Skeletal muscle tissue (tissue), 4 donors: ENCODE data around the gene C2CD2L. TPM values are rescaled to one million over a fixed set of nuclear protein-coding genes. Genes with fewer than 3 reads are reported as not detected.
"Not testable (repeated sequence)": the region's sequence is repeated elsewhere in the genome, so short reads cannot be mapped to it uniquely, and the experiment has no call there.

Source experiments
- H3K27ac ChIP-seq: one replicate; pipeline ENCODE4 v1.7.0; 2013; ENCODE audit warnings: mild to moderate bottlenecking, low read depth, low read length, inconsistent platforms
- H3K27me3 ChIP-seq, 3 donors: one replicate each; pipeline ENCODE4 v1.7.0; 2013; ENCODE audit warnings: low read length in 3 of 3; ENCODE audit not compliant: control insufficient read depth in 3 of 3, insufficient read depth in 3 of 3
- H3K36me3 ChIP-seq, 3 donors: one replicate each; pipeline ENCODE4 v1.7.0; 2013; ENCODE audit warnings: low read length in 3 of 3; ENCODE audit not compliant: control insufficient read depth in 3 of 3, insufficient read depth in 3 of 3
- H3K4me1 ChIP-seq, 3 donors: one replicate each; pipeline ENCODE4 v1.7.0; 2013; ENCODE audit warnings: low read length in 3 of 3, mild to moderate bottlenecking in 3 of 3; ENCODE audit not compliant: control insufficient read depth in 3 of 3, insufficient read depth in 3 of 3
- H3K4me3 ChIP-seq, 3 donors: one replicate each; pipeline ENCODE4 v1.7.0; 2013; ENCODE audit warnings: low read length in 3 of 3
- H3K9ac ChIP-seq, 3 donors: one replicate each; pipeline ENCODE4 v1.7.0; 2013; ENCODE audit warnings: low read length in 3 of 3, mild to moderate bottlenecking in 3 of 3, moderate library complexity in 2 of 3, low read depth in 1 of 3
- H3K9me3 ChIP-seq, 3 donors: one replicate each; pipeline ENCODE4 v1.7.0; 2013; ENCODE audit warnings: low read length in 3 of 3; ENCODE audit not compliant: control insufficient read depth in 3 of 3
- total RNA-seq: library from RNA; depleted of rRNA; stranded (reverse); fragments of >200 nt; gene quantifications from one replicate; pipeline ENCODE4 v1.2.3, GENCODE V29; 2014
- donor health status: Osteomylitis.

C2CD2L gene
- total RNA-seq = 2.1 TPM

GRCh38 chr11:119106564-119107537, at the start of gene C2CD2L:
Gene C2CD2L (plus strand): TSS chr11:119107344. CDS start chr11:119107742, 398 bp downstream.
- Histone ChIP-seq H3K9ac (peak within 1 kb of the TSS; percentile 69 to 86 (median 73)), H3K27ac (peak within 1 kb of the TSS; percentile 57), H3K27me3 (no peaks in the 10 kb centered on the region), H3K4me3 (peak within 1 kb of the TSS; percentile 65 to 85 (median 77)), H3K9me3 (no peaks in the 10 kb centered on the region), H3K4me1 (peaks cover 31 to 47% (median 35%) of the 10 kb centered on the region in 3 donors), H3K36me3 (peaks cover 12 to 18% (median 16%) of the 10 kb centered on the region in 3 donors)

- Histone ChIP-seq H3K4me1 (peaks cover 16 to 34% (median 21%) of the 10 kb centered on the region in 3 donors), H3K36me3 (peaks cover 10 to 14% (median 12%) of the 10 kb centered on the region in 3 donors)
- H3K4me3 ChIP-seq, H3K9ac ChIP-seq, H3K9me3 ChIP-seq, H3K27ac ChIP-seq, H3K27me3 ChIP-seq: not testable (repeated sequence)
These were observed 48.0 kb upstream of the C2CD2L start for GRCh38 chr11:119059128-119059527.

- no peaks in the 10 kb centered on the region for H3K9me3 ChIP-seq
- no peak overlapping the region for H3K9ac ChIP-seq
- peaks cover 8 to 25% (median 16%) of the 10 kb centered on the region in 3 donors for H3K4me1 ChIP-seq
- H3K27ac ChIP-seq = no peak overlapping the region
- H3K4me3 ChIP-seq = no peak overlapping the region
- no peaks in the 10 kb centered on the region for H3K27me3 ChIP-seq
- H3K36me3 ChIP-seq = peaks cover 0 to 4% (median 0%) of the 10 kb centered on the region in 3 donors
These were observed 45.9 kb upstream of the C2CD2L start for GRCh38 chr11:119061256-119061655.

- Histone ChIP-seq H3K4me1 (peaks cover 8 to 27% (median 15%) of the 10 kb centered on the region in 3 donors), H3K9me3 (no peaks in the 10 kb centered on the region), H3K27ac (no peak overlapping the region), H3K4me3 (no peak overlapping the region), H3K36me3 (peaks cover 0 to 4% (median 0%) of the 10 kb centered on the region in 3 donors), H3K9ac (no peak overlapping the region), H3K27me3 (no peaks in the 10 kb centered on the region)
These were observed 44.4 kb upstream of the C2CD2L start for GRCh38 chr11:119062779-119063178.

- no peaks in the 10 kb centered on the region for H3K9me3 ChIP-seq
- peaks cover 12 to 28% (median 18%) of the 10 kb centered on the region in 3 donors for H3K4me1 ChIP-seq
- no peak overlapping the region for H3K27ac ChIP-seq
- H3K9ac ChIP-seq = no peak overlapping the region
- no peaks in the 10 kb centered on the region for H3K27me3 ChIP-seq
- H3K36me3 ChIP-seq = peaks cover 6 to 14% (median 6%) of the 10 kb centered on the region in 3 donors
- H3K4me3 ChIP-seq = no peak overlapping the region
These were observed 41.8 kb upstream of the C2CD2L start for GRCh38 chr11:119065369-119065768.

DNA sequence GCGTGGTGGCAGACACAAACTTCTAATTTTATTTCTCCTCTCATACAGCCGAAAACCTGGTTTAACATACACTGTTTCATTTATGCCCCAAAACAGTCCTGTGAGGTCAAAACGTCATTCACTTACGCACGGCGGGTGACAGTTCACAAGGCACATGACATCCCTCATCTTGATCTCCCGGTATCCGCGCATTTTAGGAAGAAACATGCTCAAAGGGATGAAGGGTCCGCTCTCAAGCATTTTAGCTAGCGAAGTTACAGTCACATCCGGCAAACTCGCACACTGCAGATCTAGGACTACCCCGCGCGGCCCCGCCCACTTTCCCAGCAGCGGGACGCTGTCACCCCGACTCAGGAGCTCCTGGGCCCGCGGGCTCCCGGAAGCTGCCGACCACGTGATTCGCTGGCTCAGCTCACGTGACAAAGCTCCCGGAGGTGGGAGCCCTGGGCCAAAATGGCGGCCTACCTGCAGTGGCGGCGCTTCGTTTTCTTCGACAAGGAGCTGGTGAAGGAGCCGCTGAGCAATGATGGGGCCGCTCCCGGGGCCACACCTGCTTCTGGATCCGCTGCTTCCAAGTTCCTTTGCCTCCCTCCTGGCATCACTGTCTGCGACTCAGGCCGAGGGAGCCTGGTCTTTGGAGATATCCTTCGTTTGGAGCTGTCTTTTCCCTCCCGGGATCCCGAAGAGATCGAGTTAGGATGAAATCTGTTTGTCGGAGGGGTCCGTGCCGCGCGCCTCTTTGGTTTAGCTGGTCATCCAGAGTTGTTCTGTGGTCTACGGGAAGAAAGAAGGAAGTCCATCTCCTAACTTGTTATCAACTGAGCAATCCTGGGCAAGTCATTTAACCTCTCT, 39.5 kb upstream of the C2CD2L start, which contains the start of gene VPS11:
Gene VPS11 (plus strand): TSS at position 448 of the 852 bp plus-strand sequence. CDS start 6 bp downstream, at position 454.
- no peaks in the 10 kb centered on the region for H3K27me3 ChIP-seq
- H3K36me3 ChIP-seq = peaks cover 20 to 29% (median 21%) of the 10 kb centered on the region in 3 donors
- H3K9me3 ChIP-seq = no peaks in the 10 kb centered on the region
- peak within 1 kb of the TSS; percentile 93 to 97 (median 97) for H3K9ac ChIP-seq
- peak within 1 kb of the TSS; percentile 91 to 99 (median 98) for H3K4me3 ChIP-seq
- peaks cover 12 to 27% (median 16%) of the 10 kb centered on the region in 3 donors for H3K4me1 ChIP-seq
- H3K27ac ChIP-seq = peak within 1 kb of the TSS; percentile 88

GRCh38 chr11:119077839-119078238, 29.3 kb upstream of the C2CD2L start:
- H3K4me3 ChIP-seq = no peak overlapping the region
- no peak overlapping the region for H3K9ac ChIP-seq
- H3K4me1 ChIP-seq = no peaks in the 10 kb centered on the region
- H3K27ac ChIP-seq = no peak overlapping the region
- H3K27me3 ChIP-seq = no peaks in the 10 kb centered on the region
- no peaks in the 10 kb centered on the region for H3K9me3 ChIP-seq
- H3K36me3 ChIP-seq = peaks cover 68 to 81% (median 77%) of the 10 kb centered on the region in 3 donors

- H3K4me3 ChIP-seq = no peak overlapping the region
- H3K36me3 ChIP-seq = peaks cover 58 to 71% (median 66%) of the 10 kb centered on the region in 3 donors
These were observed 28.3 kb upstream of the C2CD2L start for GRCh38 chr11:119078675-119079420.

DNA sequence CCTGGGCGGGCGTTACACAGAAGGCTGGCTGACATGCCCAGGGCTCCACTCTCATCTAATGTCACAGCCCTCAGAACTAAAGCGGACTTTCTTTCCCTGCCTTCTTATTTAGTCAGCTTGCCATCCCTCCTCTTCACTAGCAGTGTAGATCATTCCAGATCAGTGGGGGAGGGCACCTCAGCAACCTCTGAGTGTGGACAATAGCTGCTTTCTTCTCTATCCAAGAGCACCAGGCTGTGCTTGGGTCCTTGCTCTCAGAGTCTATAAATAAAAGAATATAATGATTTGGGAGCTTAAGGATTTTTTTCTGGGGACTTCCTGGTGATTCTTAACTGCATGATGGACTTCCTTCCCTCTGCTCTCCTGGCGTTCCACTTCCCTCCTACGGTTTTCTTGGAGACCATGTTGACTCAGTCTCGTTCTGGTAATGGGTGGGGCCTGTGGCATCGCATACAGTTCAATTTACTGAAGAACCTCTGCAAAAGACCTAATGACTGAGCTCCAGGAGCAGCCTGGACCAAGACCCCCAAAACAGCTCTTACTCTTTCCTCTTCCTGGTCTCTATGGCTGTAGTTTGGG, 25.4 kb upstream of the C2CD2L start:
- H3K27ac ChIP-seq = no peak overlapping the region
- no peak overlapping the region for H3K9ac ChIP-seq
- H3K36me3 ChIP-seq = peaks cover 48 to 59% (median 54%) of the 10 kb centered on the region in 3 donors
- H3K27me3 ChIP-seq = no peaks in the 10 kb centered on the region
- no peaks in the 10 kb centered on the region for H3K9me3 ChIP-seq
- peaks cover 13 to 19% (median 16%) of the 10 kb centered on the region in 3 donors for H3K4me1 ChIP-seq
- no peak overlapping the region for H3K4me3 ChIP-seq

More at GRCh38 chr11:119078675-119079420, 28.3 kb upstream of the C2CD2L start:
- H3K9ac ChIP-seq = no peak overlapping the region
- no peak overlapping the region for H3K27ac ChIP-seq
- H3K4me1 ChIP-seq = no peaks in the 10 kb centered on the region
- H3K27me3 ChIP-seq = no peaks in the 10 kb centered on the region
- H3K9me3 ChIP-seq = no peaks in the 10 kb centered on the region
